Measurements from ENCODE around the gene STEAP1B.
"Not testable (repeated sequence)": the region's sequence is repeated elsewhere in the genome, so short reads cannot be mapped to it uniquely, and the experiment has no call there.

STEAP1B gene

GRCh38 chr7:22452960-22453558 lies 46.9 kb downstream of the STEAP1B start:
- Histone ChIP-seq H3K9me3 (ENCODE audit: control insufficient read depth, insufficient read depth, low read length) (no peaks in the 10 kb centered on the region), H3K4me3 (ENCODE audit: low read depth, low read length) (no peak overlapping the region), H3K27ac (ENCODE audit: low read depth, low read length) (no peak overlapping the region), H3K36me3 (ENCODE audit: control insufficient read depth, insufficient read depth, low read length) (no peaks in the 10 kb centered on the region), H3K4me1 (ENCODE audit: control insufficient read depth, insufficient read depth, low read length) (peaks cover 10% of the 10 kb centered on the region), H3K27me3 (ENCODE audit: control insufficient read depth, insufficient read depth, low read length) (no peaks in the 10 kb centered on the region), H3K9ac (ENCODE audit: low read depth, low read length) (no peak overlapping the region; the same call in 1 of the 2 replicates)

GRCh38 chr7:22452142-22452959 lies 47.6 kb downstream of the STEAP1B start:
- no peaks in the 10 kb centered on the region for H3K36me3 ChIP-seq (ENCODE audit: control insufficient read depth, insufficient read depth, low read length)
- H3K9me3 ChIP-seq (ENCODE audit: control insufficient read depth, insufficient read depth, low read length) = no peaks in the 10 kb centered on the region
- no peak overlapping the region for H3K27ac ChIP-seq (ENCODE audit: low read depth, low read length)
- H3K9ac ChIP-seq (ENCODE audit: low read depth, low read length) = no peak overlapping the region; the same call in 1 of the 2 replicates
- no peaks in the 10 kb centered on the region for H3K27me3 ChIP-seq (ENCODE audit: control insufficient read depth, insufficient read depth, low read length)
- peaks cover 14% of the 10 kb centered on the region for H3K4me1 ChIP-seq (ENCODE audit: control insufficient read depth, insufficient read depth, low read length)
- peak overlapping the region; percentile 42 for H3K4me3 ChIP-seq (ENCODE audit: low read depth, low read length)

DNA sequence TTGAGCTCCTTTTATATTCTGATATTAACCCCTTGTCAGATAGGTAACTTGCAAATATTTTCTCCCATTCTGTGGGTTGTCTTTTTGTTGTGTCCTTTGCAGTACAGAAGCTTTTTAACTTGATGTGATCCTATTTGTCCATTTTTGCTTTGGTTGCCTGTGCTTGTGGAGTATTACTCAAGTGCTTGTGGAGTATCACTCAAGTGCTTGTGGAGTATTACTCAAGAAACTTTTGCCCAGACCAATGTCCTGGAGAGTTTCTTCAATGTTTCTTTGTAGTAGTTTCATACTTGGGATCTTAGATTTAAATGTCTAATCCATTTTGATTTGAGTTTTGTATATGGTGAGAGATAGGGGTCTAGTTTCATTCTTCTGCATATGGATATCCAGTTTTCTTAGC lies 50.0 kb downstream of the STEAP1B start:
- H3K9ac ChIP-seq (ENCODE audit: low read depth, low read length); H3K27ac ChIP-seq (ENCODE audit: low read depth, low read length); H3K4me3 ChIP-seq (ENCODE audit: low read depth, low read length); H3K36me3 ChIP-seq (ENCODE audit: control insufficient read depth, insufficient read depth, low read length); H3K27me3 ChIP-seq (ENCODE audit: control insufficient read depth, insufficient read depth, low read length); H3K9me3 ChIP-seq (ENCODE audit: control insufficient read depth, insufficient read depth, low read length): not testable (repeated sequence)
- H3K4me1 ChIP-seq (ENCODE audit: control insufficient read depth, insufficient read depth, low read length) = peaks cover 23% of the 10 kb centered on the region

GRCh38 chr7:22447762-22448161 lies 52.2 kb downstream of the STEAP1B start:
- Histone ChIP-seq H3K36me3 (ENCODE audit: control insufficient read depth, insufficient read depth, low read length) (no peaks in the 10 kb centered on the region), H3K4me3 (ENCODE audit: low read depth, low read length) (no peak overlapping the region), H3K9me3 (ENCODE audit: control insufficient read depth, insufficient read depth, low read length) (no peaks in the 10 kb centered on the region), H3K4me1 (ENCODE audit: control insufficient read depth, insufficient read depth, low read length) (peaks cover 22% of the 10 kb centered on the region), H3K9ac (ENCODE audit: low read depth, low read length) (no peak overlapping the region), H3K27me3 (ENCODE audit: control insufficient read depth, insufficient read depth, low read length) (no peaks in the 10 kb centered on the region), H3K27ac (ENCODE audit: low read depth, low read length) (no peak overlapping the region)

DNA sequence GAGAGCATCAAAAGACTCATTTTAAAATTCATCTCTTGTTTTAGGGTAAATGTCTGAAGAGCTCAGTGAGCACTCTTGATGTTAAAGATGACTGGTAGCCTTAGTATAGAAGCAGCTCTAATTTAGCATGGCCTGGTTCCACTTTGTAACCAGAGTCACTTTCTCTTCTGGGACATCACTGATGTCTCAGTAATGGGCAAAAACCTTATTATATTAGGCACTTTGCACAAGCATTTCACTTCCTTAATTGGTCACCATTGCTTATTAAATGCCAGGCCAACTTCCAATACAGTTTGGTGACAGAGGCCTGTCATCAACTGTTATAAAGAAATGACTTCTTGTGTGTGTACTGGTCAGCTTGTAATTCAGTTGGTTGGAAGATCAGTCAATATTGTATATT lies 53.0 kb downstream of the STEAP1B start:
- Histone ChIP-seq H3K27me3 (ENCODE audit: control insufficient read depth, insufficient read depth, low read length) (no peaks in the 10 kb centered on the region), H3K36me3 (ENCODE audit: control insufficient read depth, insufficient read depth, low read length) (no peaks in the 10 kb centered on the region), H3K4me3 (ENCODE audit: low read depth, low read length) (no peak overlapping the region), H3K27ac (ENCODE audit: low read depth, low read length) (no peak overlapping the region), H3K4me1 (ENCODE audit: control insufficient read depth, insufficient read depth, low read length) (peaks cover 19% of the 10 kb centered on the region), H3K9ac (ENCODE audit: low read depth, low read length) (no peak overlapping the region), H3K9me3 (ENCODE audit: control insufficient read depth, insufficient read depth, low read length) (no peaks in the 10 kb centered on the region)

DNA sequence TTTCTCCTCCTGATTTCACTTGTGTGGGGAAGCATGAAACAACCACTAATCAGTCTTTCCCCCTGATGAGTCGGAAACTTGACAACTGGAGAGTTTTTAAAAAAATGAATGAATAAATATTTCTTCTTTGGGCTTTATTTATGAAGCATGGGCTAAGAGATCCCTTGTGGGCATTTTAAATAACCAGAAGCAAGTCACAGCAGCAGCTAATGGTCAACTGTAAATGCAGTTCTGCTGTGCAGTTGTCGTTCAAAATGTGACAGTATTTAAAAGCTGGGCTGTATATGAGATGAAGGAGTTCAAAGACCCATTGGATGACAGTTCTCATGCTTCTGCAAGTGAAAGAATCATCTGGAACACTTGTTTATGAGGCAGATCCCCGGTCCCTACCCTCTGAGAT lies 54.1 kb downstream of the STEAP1B start:
- H3K36me3 ChIP-seq (ENCODE audit: control insufficient read depth, insufficient read depth, low read length) = no peaks in the 10 kb centered on the region
- no peak overlapping the region for H3K27ac ChIP-seq (ENCODE audit: low read depth, low read length)
- no peaks in the 10 kb centered on the region for H3K9me3 ChIP-seq (ENCODE audit: control insufficient read depth, insufficient read depth, low read length)
- H3K4me1 ChIP-seq (ENCODE audit: control insufficient read depth, insufficient read depth, low read length) = peaks cover 18% of the 10 kb centered on the region
- no peaks in the 10 kb centered on the region for H3K27me3 ChIP-seq (ENCODE audit: control insufficient read depth, insufficient read depth, low read length)
- H3K9ac ChIP-seq (ENCODE audit: low read depth, low read length) = no peak overlapping the region
- no peak overlapping the region for H3K4me3 ChIP-seq (ENCODE audit: low read depth, low read length)

DNA sequence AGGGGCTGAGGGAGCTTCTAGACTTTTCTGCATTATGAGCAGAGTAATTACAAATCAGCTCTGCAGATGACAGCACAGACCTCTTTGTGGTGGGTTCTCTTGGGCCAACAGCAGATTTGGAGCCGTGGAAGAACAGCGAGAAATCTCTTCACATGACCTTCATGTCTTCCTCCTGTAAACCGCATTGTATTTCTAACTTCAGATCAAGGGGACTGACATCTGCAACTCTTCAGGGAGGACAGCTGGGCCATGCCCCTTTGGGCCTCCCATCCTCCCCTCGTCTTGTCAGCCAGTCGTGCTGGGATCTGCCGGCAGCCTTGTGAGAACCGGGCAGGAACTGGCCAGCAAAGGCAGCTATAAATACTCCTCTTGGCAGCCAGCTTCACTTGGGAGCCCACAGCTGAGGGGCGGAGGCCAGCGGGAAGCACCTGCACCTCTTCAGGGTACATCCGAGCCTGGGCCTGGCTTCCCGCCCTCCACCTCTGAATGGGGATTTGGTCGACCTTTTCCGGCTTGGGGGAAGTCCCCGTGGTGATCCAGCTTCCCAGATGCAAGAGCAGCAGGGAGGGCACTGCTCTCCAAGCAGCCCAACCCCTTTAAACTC lies 54.7 kb downstream of the STEAP1B start:
- Histone ChIP-seq H3K27ac (ENCODE audit: low read depth, low read length) (no peak overlapping the region), H3K4me3 (ENCODE audit: low read depth, low read length) (no peak overlapping the region), H3K27me3 (ENCODE audit: control insufficient read depth, insufficient read depth, low read length) (no peaks in the 10 kb centered on the region), H3K9ac (ENCODE audit: low read depth, low read length) (no peak overlapping the region), H3K9me3 (ENCODE audit: control insufficient read depth, insufficient read depth, low read length) (no peaks in the 10 kb centered on the region), H3K4me1 (ENCODE audit: control insufficient read depth, insufficient read depth, low read length) (peaks cover 18% of the 10 kb centered on the region), H3K36me3 (ENCODE audit: control insufficient read depth, insufficient read depth, low read length) (no peaks in the 10 kb centered on the region)

DNA sequence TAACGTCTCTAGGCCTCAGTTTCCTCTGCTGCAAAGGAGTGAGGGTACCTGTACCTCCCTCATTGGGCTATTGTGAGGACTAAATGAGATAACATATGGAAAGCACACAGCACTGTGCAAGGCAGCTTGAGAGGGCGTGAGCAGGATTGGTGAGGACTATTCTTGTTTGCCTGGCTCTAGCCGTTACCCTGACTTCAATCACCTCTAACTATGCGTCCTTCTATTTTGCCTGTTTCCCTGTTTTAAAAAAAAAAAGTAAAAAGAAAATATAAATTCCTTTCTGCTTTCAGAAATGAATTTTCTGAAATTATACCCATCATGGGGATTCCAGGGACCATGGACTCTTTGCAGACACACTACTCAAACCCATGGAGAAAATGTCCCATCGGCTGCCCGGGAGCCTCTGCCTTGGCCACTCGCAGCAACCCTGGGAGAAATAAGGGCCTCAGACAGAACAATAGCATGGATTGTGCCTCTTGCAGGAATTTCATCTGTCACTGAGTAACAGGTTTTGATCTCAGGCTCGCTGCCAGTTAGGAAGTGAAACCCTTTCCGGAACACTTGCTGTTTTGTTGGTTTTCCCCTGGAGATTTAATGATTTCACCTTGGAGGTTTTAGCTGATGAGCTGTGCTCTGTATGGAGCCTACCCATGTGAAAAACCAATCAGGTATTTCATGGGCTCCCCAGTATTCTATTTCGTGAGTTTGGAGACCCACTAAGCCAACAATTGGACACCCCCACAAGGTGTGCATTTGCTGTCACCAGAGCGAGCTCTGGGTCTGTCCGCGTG lies 55.6 kb downstream of the STEAP1B start:
- H3K27ac ChIP-seq (ENCODE audit: low read depth, low read length) = no peak overlapping the region
- no peak overlapping the region for H3K4me3 ChIP-seq (ENCODE audit: low read depth, low read length)
- H3K9me3 ChIP-seq (ENCODE audit: control insufficient read depth, insufficient read depth, low read length) = no peaks in the 10 kb centered on the region
- H3K36me3 ChIP-seq (ENCODE audit: control insufficient read depth, insufficient read depth, low read length) = no peaks in the 10 kb centered on the region
- H3K4me1 ChIP-seq (ENCODE audit: control insufficient read depth, insufficient read depth, low read length) = peaks cover 18% of the 10 kb centered on the region
- H3K27me3 ChIP-seq (ENCODE audit: control insufficient read depth, insufficient read depth, low read length) = no peaks in the 10 kb centered on the region
- H3K9ac ChIP-seq (ENCODE audit: low read depth, low read length) = no peak overlapping the region

DNA sequence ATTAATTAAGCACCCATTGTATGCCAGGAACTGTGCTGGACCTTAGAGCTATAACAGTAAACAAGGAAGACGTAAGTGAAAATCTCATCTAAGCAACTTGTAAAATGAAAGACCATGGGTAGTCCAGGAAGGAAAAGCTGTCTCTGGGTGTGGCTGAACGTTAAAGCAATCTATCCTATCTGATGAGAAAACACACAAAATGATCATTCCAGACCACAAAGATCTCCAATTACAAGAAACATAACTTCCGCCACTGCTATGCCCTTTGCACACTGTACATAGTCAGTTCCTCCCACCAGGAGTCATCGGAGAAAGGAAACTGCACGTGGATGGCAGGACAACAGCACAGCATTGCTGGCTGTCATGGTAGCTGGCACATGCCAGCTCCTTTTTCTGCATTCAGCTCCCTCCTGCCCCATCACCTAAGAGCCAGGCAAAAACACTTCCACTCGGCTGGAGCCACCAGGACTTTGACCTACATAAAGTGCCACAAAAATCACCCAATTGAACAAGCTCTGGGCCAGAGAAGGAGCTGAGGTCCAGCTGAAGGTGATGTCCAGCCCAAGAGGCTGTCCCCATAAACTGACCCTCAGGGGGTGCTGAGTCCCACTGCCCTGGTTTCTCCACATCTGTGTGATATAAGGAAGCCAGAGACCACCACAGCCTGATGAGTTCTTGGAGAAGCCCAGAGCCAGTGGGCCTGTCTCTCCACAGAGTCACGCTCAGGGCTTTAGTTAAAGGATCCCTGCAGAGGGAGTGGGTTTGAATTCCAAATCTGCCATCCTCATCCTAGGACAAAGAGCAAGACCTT lies 56.4 kb downstream of the STEAP1B start:
- no peak overlapping the region for H3K4me3 ChIP-seq (ENCODE audit: low read depth, low read length)
- peaks cover 18% of the 10 kb centered on the region for H3K4me1 ChIP-seq (ENCODE audit: control insufficient read depth, insufficient read depth, low read length)
- no peaks in the 10 kb centered on the region for H3K9me3 ChIP-seq (ENCODE audit: control insufficient read depth, insufficient read depth, low read length)
- no peaks in the 10 kb centered on the region for H3K27me3 ChIP-seq (ENCODE audit: control insufficient read depth, insufficient read depth, low read length)
- no peak overlapping the region for H3K27ac ChIP-seq (ENCODE audit: low read depth, low read length)
- no peak overlapping the region for H3K9ac ChIP-seq (ENCODE audit: low read depth, low read length)
- H3K36me3 ChIP-seq (ENCODE audit: control insufficient read depth, insufficient read depth, low read length) = no peaks in the 10 kb centered on the region

DNA sequence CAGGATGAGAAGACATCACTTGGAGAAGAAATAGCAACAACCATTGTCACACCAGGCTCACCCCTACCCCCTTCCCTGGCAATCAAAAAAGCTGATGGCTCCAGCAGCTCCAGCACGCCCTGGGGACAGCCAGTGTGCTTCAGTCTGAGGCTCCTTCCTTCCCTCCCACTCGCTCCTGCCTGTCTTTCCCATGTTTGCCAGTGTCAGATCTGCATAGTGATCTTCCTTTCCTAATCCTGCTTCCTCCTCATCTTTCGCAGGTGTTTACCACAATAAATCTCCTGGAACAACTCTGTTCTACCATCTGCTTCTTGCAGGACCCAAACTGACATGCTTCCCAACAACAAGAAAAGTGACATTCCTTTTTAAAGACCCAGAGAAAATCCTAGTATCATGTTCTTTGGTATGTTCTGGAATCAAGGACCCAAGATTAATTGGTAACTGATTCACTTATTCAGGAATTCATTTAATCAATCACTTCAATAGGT lies 57.1 kb downstream of the STEAP1B start:
- Histone ChIP-seq H3K9me3 (ENCODE audit: control insufficient read depth, insufficient read depth, low read length) (no peaks in the 10 kb centered on the region), H3K9ac (ENCODE audit: low read depth, low read length) (no peak overlapping the region), H3K4me3 (ENCODE audit: low read depth, low read length) (no peak overlapping the region), H3K4me1 (ENCODE audit: control insufficient read depth, insufficient read depth, low read length) (peaks cover 18% of the 10 kb centered on the region), H3K36me3 (ENCODE audit: control insufficient read depth, insufficient read depth, low read length) (no peaks in the 10 kb centered on the region), H3K27ac (ENCODE audit: low read depth, low read length) (no peak overlapping the region), H3K27me3 (ENCODE audit: control insufficient read depth, insufficient read depth, low read length) (no peaks in the 10 kb centered on the region)

Data from HUES48 (cell line).